SU-DHL-6 (cell line): Measurements from ENCODE around the gene SLC8A1.

Experiments
- CTCF ChIP-seq: fragments of 200-600 bp; sonication (generic); IDR thresholded peaks from one replicate; pipeline ENCODE4 v1.5.1; 2017; ENCODE audit warnings: antibody characterized with exemption, mild to moderate bottlenecking, low read length, moderate library complexity; ENCODE audit not compliant: insufficient read depth, poor library complexity, severe bottlenecking
- EZH2phosphoT487 ChIP-seq: fragments of 200-600 bp; sonication (generic), shearing (Covaris generic); conservative IDR thresholded peaks from 2 replicates; pipeline ENCODE4 v1.6.1; 2018; ENCODE audit warnings: mild to moderate bottlenecking, antibody characterized with exemption, low read length, moderate library complexity, mixed read lengths

GRCh38 chr2:40127890-40128557, 323.9 kb downstream of the SLC8A1 start:
- TF ChIP-seq CTCF: no peak
- TF ChIP-seq EZH2phosphoT487: no peak
